Loucy (cell line): ENCODE data around the gene HES5.

Experiments used
- EZH2phosphoT487 ChIP-seq: fragments of 200-600 bp; IDR thresholded peaks from 2 replicates; pipeline ENCODE4 v1.6.1; 2018; ENCODE audit warnings: antibody characterized with exemption, mild to moderate bottlenecking, moderate library complexity, borderline replicate concordance
- TF ChIP-seq, protein P1 (sequence below): fragments of 200-600 bp; sonication (generic); conservative IDR thresholded peaks from 2 replicates; pipeline ENCODE4 v1.5.1; 2014; ENCODE audit warnings: mild to moderate bottlenecking, antibody characterized with exemption, low read length

DNA sequence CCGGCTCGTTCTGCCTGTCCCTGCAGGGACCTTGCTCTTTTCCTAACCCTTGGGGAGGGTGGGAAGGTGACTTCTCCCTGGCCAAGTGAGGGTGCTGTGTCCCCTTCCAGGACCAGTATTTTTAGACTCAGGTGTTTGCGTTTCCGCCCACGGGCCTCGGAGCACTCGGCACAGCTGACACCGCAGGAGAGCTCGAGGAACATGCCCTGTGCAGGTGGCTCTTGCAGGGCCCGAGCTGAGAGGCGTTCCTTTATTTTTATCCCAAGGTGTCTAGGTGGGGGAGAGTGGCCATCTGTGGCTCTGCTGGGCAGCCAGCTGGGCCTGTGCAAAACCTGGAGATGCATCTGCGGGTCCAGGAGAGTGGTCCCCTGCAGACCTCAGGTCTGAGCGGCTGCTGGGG is 38.0 kb downstream of the HES5 start:
- TF ChIP-seq, protein P1, sequence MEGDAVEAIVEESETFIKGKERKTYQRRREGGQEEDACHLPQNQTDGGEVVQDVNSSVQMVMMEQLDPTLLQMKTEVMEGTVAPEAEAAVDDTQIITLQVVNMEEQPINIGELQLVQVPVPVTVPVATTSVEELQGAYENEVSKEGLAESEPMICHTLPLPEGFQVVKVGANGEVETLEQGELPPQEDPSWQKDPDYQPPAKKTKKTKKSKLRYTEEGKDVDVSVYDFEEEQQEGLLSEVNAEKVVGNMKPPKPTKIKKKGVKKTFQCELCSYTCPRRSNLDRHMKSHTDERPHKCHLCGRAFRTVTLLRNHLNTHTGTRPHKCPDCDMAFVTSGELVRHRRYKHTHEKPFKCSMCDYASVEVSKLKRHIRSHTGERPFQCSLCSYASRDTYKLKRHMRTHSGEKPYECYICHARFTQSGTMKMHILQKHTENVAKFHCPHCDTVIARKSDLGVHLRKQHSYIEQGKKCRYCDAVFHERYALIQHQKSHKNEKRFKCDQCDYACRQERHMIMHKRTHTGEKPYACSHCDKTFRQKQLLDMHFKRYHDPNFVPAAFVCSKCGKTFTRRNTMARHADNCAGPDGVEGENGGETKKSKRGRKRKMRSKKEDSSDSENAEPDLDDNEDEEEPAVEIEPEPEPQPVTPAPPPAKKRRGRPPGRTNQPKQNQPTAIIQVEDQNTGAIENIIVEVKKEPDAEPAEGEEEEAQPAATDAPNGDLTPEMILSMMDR = no peak
- no peak for TF ChIP-seq EZH2phosphoT487
